Stimulated activated CD4-positive, alpha-beta T cell treated with anti-CD3 and anti-CD28 coated beads, TNF-alpha, amount 100 ng/mL, for 1 hour (primary cell): Measurements from ENCODE around the gene GRB10.
"Not testable (repeated sequence)": the region's sequence is repeated elsewhere in the genome, so short reads cannot be mapped to it uniquely, and the experiment has no call there.

Experiments
- DNase-seq, 3 donors: peaks; one replicate each; pipeline ENCODE4 v3.0.0-alpha.2; 2020; ENCODE audit warnings: low read depth in 3 of 3, low spot score in 1 of 3

The GRB10 gene

GRCh38 chr7:50745336-50745735 lies 37.4 kb downstream of the GRB10 start:
- no peak for DNase-seq

GRCh38 chr7:50743893-50744292 lies 38.8 kb downstream of the GRB10 start:
- no peak for DNase-seq

DNA sequence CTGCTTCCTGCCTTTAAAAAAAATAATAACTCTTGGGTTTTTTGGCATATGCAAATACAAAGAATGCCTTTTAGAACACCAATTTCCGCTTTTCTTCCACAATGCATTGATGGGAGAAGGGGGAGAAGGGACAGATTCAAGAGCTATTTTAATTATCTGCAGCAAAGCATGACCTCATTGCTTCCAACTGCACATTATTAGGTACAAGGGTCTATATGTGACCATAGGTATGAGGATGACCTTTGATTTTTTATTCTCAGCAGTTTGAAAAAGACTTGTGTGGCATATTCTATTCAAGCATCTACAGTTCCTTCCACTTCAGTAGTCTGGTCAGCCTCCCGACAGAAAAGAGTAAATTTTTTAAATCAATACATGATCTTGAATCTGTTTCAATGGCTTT lies 39.7 kb downstream of the GRB10 start:
- DNase-seq, result no peak

DNA sequence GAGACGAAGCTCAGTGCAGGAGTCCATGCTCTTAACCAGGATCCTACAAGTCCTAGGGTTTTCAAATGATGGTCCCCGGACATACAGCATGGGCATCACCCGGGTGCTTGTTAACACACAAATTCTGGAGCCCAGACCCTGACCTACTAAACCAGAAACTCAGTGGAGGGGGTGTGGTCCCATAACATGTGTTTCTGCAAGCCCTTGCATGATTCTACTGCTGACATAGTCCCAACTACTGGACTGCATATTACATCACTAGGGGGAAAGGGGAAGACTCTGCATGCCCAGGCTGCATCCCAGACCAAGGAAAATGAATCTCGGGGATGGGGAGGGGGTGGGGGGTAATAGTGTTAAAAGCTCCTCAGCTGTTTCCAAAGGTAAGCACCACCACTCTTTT lies 40.3 kb downstream of the GRB10 start:
- DNase-seq, result no peak

DNA sequence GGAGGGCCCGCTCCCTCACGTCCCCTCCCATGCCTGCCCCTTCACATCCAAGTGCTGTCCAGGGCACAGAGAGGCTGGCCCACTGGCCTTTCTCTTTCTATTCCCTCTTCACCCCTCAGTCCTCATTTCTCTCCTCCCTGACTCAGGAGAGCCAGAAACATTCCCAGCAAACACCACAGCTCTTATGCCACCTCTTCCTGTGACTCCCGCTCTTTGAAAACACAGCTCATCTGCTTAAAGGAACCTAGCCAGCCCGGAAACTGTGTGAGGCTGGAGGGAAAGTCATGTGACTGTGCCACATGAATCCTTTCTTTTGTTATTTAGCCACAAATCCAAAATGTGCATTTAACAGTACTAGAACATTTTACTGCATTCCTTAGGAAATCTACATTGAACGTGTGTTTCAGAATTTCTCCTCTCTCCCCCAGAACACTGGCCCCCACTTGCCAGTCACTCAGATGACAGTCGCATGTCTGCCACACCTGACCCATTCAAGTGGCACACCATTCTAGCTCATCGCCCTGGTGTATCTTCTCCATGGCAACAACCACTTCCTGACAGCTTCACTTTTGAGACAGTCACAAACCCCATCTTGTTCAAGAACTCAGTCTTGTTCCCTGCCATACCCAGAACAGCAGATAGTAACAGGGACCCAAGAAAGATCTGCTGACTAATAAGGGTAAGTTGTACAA lies 42.8 kb downstream of the GRB10 start:
- DNase-seq, result peak in 2 of 3 donors; percentile 20 to 47

DNA sequence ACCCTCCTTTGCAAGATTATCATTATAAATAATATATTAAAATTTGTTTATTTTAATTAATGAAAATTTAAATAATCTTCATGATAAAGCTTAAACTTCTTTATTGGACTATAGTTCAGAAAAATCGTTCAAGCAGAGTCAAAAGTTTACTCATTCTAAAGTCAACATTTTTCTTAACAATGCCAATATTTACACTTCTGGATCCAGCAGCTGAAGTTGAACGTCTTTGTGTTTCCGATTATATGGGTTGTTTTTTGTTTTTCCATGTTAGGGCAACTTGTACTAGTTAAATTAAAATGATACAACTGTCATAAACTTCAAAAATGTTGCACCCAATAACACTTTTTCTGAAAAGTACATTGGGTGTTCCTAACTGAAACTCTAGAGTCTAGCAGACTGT lies 43.8 kb downstream of the GRB10 start:
- no peak for DNase-seq

DNA sequence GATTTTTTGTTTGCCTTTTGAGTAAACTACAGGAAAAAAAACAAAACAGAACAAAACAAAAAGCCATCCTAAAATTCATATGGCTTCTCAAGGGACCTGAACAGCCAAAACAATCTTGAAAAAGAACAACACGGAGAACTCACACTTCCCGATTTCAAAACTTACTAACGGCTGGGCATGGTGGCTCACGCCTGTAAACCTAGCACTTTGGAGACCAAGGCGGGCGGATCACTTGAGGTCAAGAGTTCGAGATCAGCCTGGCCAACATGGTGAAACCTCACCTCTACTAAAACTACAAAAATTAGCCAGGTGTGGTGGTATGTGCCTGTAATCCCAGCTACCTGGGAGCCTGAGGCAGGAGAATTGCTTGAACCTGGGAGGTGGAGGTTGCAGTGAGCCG lies 46.9 kb downstream of the GRB10 start:
- not testable (repeated sequence) for DNase-seq

DNA sequence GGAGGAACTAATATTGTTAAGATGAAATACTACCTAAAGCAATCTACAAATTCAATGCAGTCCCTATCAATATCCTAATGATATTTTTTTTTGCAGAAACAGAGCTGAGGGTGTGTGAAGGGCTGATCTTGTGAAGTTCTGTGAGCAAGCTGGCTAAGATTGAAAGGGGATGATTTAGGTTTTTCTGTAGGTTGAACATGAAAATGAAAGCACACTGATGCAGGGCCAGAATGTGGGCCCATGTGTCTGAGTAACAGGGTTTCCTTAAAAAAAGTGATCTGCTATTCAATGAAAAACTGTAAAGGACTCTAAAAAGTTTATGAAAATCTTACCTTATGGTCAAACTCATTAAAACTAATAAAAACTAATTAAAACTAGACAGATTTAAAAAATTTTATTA lies 47.4 kb downstream of the GRB10 start:
- DNase-seq, result no peak

GRCh38 chr7:50734246-50734645 lies 48.5 kb downstream of the GRB10 start:
- DNase-seq, result no peak

- no peak for DNase-seq
Measured at GRCh38 chr7:50733552-50733951, 49.1 kb downstream of the GRB10 start.

- DNase-seq, result no peak
Measured at GRCh38 chr7:50731703-50732582, 50.8 kb downstream of the GRB10 start.

GRCh38 chr7:50730446-50731400 lies 52.0 kb downstream of the GRB10 start:
- DNase-seq, result no peak

DNA sequence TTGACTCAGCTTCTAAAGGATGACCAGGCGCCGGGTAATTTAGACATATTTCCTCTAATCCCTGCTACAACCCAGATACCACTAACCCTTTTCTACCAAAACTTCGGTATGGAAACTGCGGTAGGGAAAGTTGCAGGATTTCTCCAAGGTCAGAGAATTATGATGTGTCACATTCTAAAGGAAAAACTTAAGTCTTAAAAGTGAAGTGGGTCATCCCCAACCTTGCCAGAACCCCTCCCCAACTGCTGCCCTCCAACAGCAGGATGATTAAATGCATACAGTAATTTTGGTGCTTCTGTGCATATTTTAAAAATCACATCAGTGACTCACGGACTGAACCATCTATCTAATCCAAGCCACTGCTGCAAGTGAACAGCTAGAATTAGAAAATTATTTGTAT lies 52.7 kb downstream of the GRB10 start:
- DNase-seq, result no peak

DNA sequence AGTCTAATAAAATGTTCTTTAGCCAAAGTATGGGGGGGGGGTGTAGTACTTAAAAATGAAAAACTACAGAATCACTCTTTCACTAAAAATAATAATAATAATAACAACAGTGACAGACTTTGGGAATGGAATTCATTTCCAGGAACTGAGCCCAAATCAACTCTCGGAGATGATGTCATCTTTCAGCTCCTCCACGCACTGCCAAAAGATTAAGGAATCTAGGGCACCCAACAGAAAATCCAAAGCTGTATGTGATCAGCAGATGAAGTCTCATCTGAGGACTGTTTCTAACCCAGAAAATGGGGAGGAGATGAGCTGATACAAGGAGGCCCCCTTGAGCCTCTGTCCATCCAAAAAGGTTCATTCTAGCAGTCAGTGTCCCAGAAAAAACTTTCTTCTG lies 54.5 kb downstream of the GRB10 start:
- no peak for DNase-seq

GRCh38 chr7:50727711-50728110 lies 55.0 kb downstream of the GRB10 start:
- no peak for DNase-seq

DNA sequence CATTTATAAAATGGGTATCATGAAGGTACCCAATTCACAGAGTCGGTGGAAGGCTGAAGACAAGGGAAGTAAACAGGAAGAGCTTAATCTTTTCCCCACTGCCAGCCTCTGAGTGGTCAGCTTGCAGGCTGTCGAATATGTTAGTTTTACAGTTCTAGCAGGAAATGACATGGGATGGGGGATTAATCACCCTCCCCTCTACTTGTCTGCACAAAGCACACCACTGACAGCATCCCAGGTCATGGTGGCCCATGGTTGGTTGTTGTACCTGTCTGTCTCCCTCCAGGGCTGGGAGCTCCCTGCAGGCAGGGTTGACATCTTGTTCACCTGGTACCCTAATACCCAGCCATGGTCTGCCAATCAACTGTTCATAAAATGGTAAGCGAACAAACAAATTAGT lies 55.6 kb downstream of the GRB10 start:
- no peak for DNase-seq

GRCh38 chr7:50725774-50726173 lies 56.9 kb downstream of the GRB10 start:
- DNase-seq, result no peak

DNA sequence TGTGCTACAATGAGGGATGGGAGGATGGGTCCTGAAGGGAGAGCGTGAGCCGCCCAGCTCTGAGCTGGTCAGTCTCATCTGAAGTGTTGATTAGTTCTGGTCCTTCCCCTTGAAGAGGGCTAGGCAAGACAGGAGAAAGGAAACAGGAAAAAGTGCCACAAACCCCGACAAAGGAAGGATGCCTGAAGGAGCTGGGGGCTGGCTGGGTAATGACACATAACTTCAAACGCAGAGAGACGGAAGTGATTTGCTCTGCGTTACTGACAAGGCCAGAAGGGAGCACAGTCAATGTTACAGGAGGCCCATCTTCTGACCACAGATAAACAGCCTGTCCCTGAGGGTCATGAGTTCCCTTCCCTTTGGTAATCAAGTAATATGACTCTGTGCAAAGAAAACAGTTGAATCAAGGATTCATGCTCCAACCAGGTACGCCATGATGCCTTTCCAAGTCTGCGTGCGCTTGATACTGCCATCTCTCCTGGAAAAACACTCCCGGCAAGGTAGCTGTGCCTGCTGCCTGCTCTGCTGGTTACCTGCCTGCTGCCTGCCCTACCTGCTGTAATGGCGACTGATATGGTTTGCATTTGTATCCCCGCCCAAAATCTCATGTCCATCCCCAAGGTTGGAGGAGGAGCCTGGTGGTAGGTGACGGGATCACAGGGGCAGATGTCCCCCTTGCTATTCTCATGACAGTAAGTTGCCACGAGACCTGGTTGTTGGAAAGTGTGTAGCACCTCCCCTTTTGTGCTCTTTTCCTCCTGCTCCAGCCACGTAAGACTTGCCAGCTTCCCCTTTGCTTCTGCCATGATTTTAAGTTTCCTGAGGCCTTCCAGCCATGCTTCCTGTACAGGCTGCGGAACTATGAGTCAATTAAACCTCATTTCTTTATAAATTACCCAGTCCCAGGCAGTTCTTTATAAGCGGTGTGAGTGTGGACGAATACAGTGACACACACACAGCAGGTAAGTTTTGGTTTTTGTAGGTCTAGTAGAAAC lies 57.9 kb downstream of the GRB10 start:
- DNase-seq, result no peak

- DNase-seq, result no peak
Measured at GRCh38 chr7:50723888-50724287, 58.8 kb downstream of the GRB10 start.

DNA sequence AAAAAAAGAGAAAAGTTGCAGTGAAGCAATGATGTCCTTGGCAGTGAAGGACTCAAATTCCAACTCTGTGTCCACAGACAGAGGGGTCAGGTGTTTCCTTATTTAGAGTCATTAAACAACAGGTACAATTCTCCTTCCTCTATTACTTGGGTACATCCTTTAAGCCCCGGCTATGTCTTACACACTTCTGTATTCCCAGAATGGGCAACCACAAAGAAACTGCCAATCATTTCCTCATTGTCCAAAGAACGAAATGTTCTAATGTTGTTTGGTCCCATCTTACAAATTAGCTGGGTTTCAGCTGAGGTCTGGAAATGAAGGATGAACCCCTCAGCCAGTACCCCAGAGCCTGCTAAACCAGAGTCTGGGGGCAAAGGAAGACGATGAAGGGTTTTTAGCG lies 59.5 kb downstream of the GRB10 start:
- DNase-seq, result no peak
